ENCODE data around the gene LRP1B. TPM values are rescaled to one million over a fixed set of nuclear protein-coding genes. Genes with fewer than 3 reads are reported as not detected.

The LRP1B gene
- total RNA-seq, 1 donor from 2014 or later: 8.8 TPM

- Histone ChIP-seq H3K27me3 (no peaks in the 10 kb centered on the region), H3K27ac (no peak overlapping the region), H3K36me3 (no peaks in the 10 kb centered on the region), H3K9me3 (no peaks in the 10 kb centered on the region), H3K4me3 (no peak overlapping the region), H3K4me1 (no peaks in the 10 kb centered on the region)
- TF ChIP-seq POLR2A (IDR thresholded peaks at IDR 0.05): no peak
- TF ChIP-seq CTCF (IDR thresholded peaks at IDR 0.05): no peak
- no peak for TF ChIP-seq POLR2AphosphoS5 (IDR thresholded peaks at IDR 0.05; ENCODE audit: insufficient read depth in 1 of 2, low read depth in 1 of 2)
- intact Hi-C loops (cut with DNase I): no loop called here
- DNase-seq (ENCODE audit: extremely low spot score in 2 of 2): no peak
These were observed 1339.0 kb downstream of the LRP1B start for GRCh38 chr2:140791802-140792201.

- H3K27ac ChIP-seq: no peak overlapping the region
- no peaks in the 10 kb centered on the region for H3K27me3 ChIP-seq
- H3K9me3 ChIP-seq: no peaks in the 10 kb centered on the region
- no peak overlapping the region for H3K4me3 ChIP-seq
- no peak for DNase-seq (ENCODE audit: extremely low spot score in 2 of 2)
- no peaks in the 10 kb centered on the region for H3K4me1 ChIP-seq
- no peak for TF ChIP-seq CTCF (IDR thresholded peaks at IDR 0.05)
- TF ChIP-seq POLR2A (IDR thresholded peaks at IDR 0.05): no peak
- intact Hi-C loops (cut with DNase I): no loop called here
- H3K36me3 ChIP-seq: no peaks in the 10 kb centered on the region
These were observed 1344.2 kb downstream of the LRP1B start for GRCh38 chr2:140786585-140786984.

- Histone ChIP-seq H3K4me1 (no peaks in the 10 kb centered on the region), H3K36me3 (no peaks in the 10 kb centered on the region), H3K27me3 (no peaks in the 10 kb centered on the region), H3K4me3 (no peak overlapping the region), H3K27ac (no peak overlapping the region), H3K9me3 (no peaks in the 10 kb centered on the region)
- intact Hi-C loops (cut with DNase I): no loop called here
- no peak for TF ChIP-seq CTCF (IDR thresholded peaks at IDR 0.05)
- no peak for TF ChIP-seq POLR2AphosphoS5 (IDR thresholded peaks at IDR 0.05; ENCODE audit: insufficient read depth in 1 of 2, low read depth in 1 of 2)
- no peak for TF ChIP-seq POLR2A (IDR thresholded peaks at IDR 0.05)
- no peak for DNase-seq (ENCODE audit: extremely low spot score in 2 of 2)
These were observed 1355.4 kb downstream of the LRP1B start for GRCh38 chr2:140775411-140775810.

- DNase-seq (ENCODE audit: extremely low spot score in 2 of 2): no peak
- no peak overlapping the region for H3K27ac ChIP-seq
- intact Hi-C loops (cut with DNase I): no loop called here
- no peak overlapping the region for H3K4me3 ChIP-seq
- no peaks in the 10 kb centered on the region for H3K9me3 ChIP-seq
- TF ChIP-seq CTCF (IDR thresholded peaks at IDR 0.05): no peak
- no peak for TF ChIP-seq POLR2AphosphoS5 (IDR thresholded peaks at IDR 0.05; ENCODE audit: insufficient read depth in 1 of 2, low read depth in 1 of 2)
- TF ChIP-seq POLR2A (IDR thresholded peaks at IDR 0.05): no peak
- no peaks in the 10 kb centered on the region for H3K4me1 ChIP-seq
- no peaks in the 10 kb centered on the region for H3K36me3 ChIP-seq
- H3K27me3 ChIP-seq: no peaks in the 10 kb centered on the region
These were observed 1360.2 kb downstream of the LRP1B start for GRCh38 chr2:140770645-140771044.

- intact Hi-C loops (cut with DNase I): no loop called here
These were observed 1369.0 kb downstream of the LRP1B start for GRCh38 chr2:140761807-140762206.

More at GRCh38 chr2:140761807-140762206, 1369.0 kb downstream of the LRP1B start:
- Histone ChIP-seq H3K36me3 (no peaks in the 10 kb centered on the region), H3K4me3 (no peak overlapping the region), H3K27ac (no peak overlapping the region), H3K9me3 (no peaks in the 10 kb centered on the region), H3K27me3 (no peaks in the 10 kb centered on the region), H3K4me1 (no peaks in the 10 kb centered on the region)
- DNase-seq (ENCODE audit: extremely low spot score in 2 of 2): no peak
- TF ChIP-seq POLR2A (IDR thresholded peaks at IDR 0.05) (no peak), POLR2AphosphoS5 (IDR thresholded peaks at IDR 0.05; ENCODE audit: insufficient read depth in 1 of 2, low read depth in 1 of 2) (no peak), CTCF (IDR thresholded peaks at IDR 0.05) (no peak)

Measured in vagina (tissue), 2 donors.